Fibroblast of lung (primary cell): Measurements from ENCODE around the gene PTPRN. TPM values are rescaled to one million over a fixed set of nuclear protein-coding genes. Genes with fewer than 3 reads are reported as not detected.
A peak's percentile ranks its signal among the peaks of the same experiment; 100 is the strongest.

Source experiments
- DNase-seq, 2 donors: peaks; one replicate each; pipeline versions ENCODE4 v3.0.0 to v3.0.0-alpha.2; 2010; ENCODE audit warnings: low read depth in 2 of 2
- H2AFZ ChIP-seq: 2 replicates; pipeline ENCODE4 v1.5.1; 2012; ENCODE audit warnings: low read length, control low read depth, inconsistent platforms
- H3K27ac ChIP-seq: 2 replicates; pipeline ENCODE4 v1.5.1; 2011; ENCODE audit warnings: low read length, control low read depth; ENCODE audit not compliant: insufficient read depth
- H3K27me3 ChIP-seq: 2 replicates; pipeline ENCODE4 v1.5.1; 2011; ENCODE audit warnings: mild to moderate bottlenecking, low read length; ENCODE audit not compliant: control insufficient read depth, insufficient read depth
- H3K36me3 ChIP-seq: 2 replicates; pipeline ENCODE4 v1.5.1; 2011; ENCODE audit warnings: low read length; ENCODE audit not compliant: control insufficient read depth, insufficient read depth
- H3K4me1 ChIP-seq: 2 replicates; pipeline ENCODE4 v1.5.1; 2011; ENCODE audit warnings: low read length; ENCODE audit not compliant: control insufficient read depth, insufficient read depth; ENCODE audit errors: extremely low read depth
- H3K4me2 ChIP-seq: 2 replicates; pipeline ENCODE4 v1.5.1; 2011; ENCODE audit warnings: low read length, control low read depth; ENCODE audit not compliant: insufficient read depth; ENCODE audit errors: extremely low read depth
- H3K4me3 ChIP-seq, 4 experiments: fragments of 200-600 bp in 1 of 4; sonication (generic) in 1 of 4; replicated peaks in 1 of 4; 2 replicates each; pipeline ENCODE4 v1.5.1; 2011 to 2016; ENCODE audit warnings: low read length in 4 of 4, low read depth in 3 of 4, mild to moderate bottlenecking in 3 of 4, control low read depth in 2 of 4, inconsistent platforms in 1 of 4, mixed read lengths in 1 of 4; ENCODE audit not compliant: insufficient read depth in 1 of 4; ENCODE audit errors: control extremely low read depth in 1 of 4
- H3K79me2 ChIP-seq: 2 replicates; pipeline ENCODE4 v1.5.1; 2012; ENCODE audit warnings: mild to moderate bottlenecking, low read length, inconsistent platforms; ENCODE audit not compliant: control insufficient read depth, insufficient read depth
- H3K9ac ChIP-seq: 2 replicates; pipeline ENCODE4 v1.5.1; 2011; ENCODE audit warnings: mild to moderate bottlenecking, low read length, control low read depth; ENCODE audit not compliant: insufficient read depth
- H3K9me3 ChIP-seq: 2 replicates; pipeline ENCODE4 v1.5.1; 2012; ENCODE audit warnings: low read depth, low read length; ENCODE audit not compliant: control insufficient read depth, insufficient read depth
- H4K20me1 ChIP-seq: 2 replicates; pipeline ENCODE4 v1.5.1; 2011; ENCODE audit warnings: low read length; ENCODE audit not compliant: control insufficient read depth, insufficient read depth; ENCODE audit errors: extremely low read depth
- EZH2 ChIP-seq: IDR thresholded peaks from 2 replicates; pipeline ENCODE4 v1.5.1; 2012; ENCODE audit warnings: low read length, control low read depth, mild to moderate bottlenecking; ENCODE audit errors: missing control alignments
- polyA plus RNA-seq, 2 donors: library from polyadenylated mRNA; depleted of rRNA in 1 of 2; stranded (reverse) in 1 of 2; unstranded in 1 of 2; fragments of >200 nt; gene quantifications; 2 replicates each; pipeline ENCODE4 v1.2.1, GENCODE V29; 2011 to 2012; ENCODE audit warnings: missing spikeins in 1 of 2
- total RNA-seq: library from RNA; depleted of rRNA; stranded (reverse); fragments of >200 nt; gene quantifications from 2 replicates; pipeline ENCODE4 v1.2.1, GENCODE V29; 2014
- TF ChIP-seq, protein P1 (sequence below), 2 donors: IDR thresholded peaks in 1 of 2; conservative IDR thresholded peaks in 1 of 2; 1 replicate in 1 of 2; 2 replicates in 1 of 2; pipeline ENCODE4 v1.5.1; 2011 to 2012; ENCODE audit warnings: low read length in 2 of 2, control low read depth in 1 of 2, inconsistent platforms in 1 of 2, low read depth in 1 of 2, mild to moderate bottlenecking in 1 of 2

PTPRN gene
- total and polyA plus RNA-seq, 2 donors (not counting 1 experiment from before 2014, with no cell fraction given) = 0.28 to 3.5 TPM

DNA sequence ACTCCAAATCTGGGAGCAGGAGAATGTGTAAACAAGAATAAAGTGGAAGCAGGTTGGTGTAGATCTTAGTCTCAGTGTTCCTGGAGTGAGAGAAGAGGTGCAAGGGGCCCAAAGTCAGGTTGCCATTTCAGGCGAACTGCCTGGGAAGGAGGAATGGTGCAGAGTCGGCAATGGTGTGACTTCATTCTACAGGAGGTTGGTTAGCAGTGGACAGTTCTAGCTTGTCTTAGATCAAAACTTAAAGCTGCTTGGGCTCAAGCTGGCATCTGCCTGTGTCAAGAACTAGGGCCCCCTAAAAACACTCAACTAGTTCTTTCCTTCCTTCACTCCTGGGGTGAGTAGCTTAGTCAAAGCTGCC lies 60.4 kb downstream of the PTPRN start:
- Histone ChIP-seq H3K36me3 (peaks cover 18% of the 10 kb centered on the region), H3K9me3 (no peaks in the 10 kb centered on the region), H4K20me1 (no peaks in the 10 kb centered on the region), H3K27me3 (peaks cover 2% of the 10 kb centered on the region), H3K4me2 (no peak overlapping the region), H3K27ac (peak overlapping the region; percentile 56), H3K4me3 (no peak overlapping the region), H3K79me2 (peaks cover 15% of the 10 kb centered on the region), H2AFZ (no peak overlapping the region), H3K9ac (no peak overlapping the region), H3K4me1 (peaks cover 21% of the 10 kb centered on the region)
- no peak for DNase-seq
- TF ChIP-seq, protein P1, sequence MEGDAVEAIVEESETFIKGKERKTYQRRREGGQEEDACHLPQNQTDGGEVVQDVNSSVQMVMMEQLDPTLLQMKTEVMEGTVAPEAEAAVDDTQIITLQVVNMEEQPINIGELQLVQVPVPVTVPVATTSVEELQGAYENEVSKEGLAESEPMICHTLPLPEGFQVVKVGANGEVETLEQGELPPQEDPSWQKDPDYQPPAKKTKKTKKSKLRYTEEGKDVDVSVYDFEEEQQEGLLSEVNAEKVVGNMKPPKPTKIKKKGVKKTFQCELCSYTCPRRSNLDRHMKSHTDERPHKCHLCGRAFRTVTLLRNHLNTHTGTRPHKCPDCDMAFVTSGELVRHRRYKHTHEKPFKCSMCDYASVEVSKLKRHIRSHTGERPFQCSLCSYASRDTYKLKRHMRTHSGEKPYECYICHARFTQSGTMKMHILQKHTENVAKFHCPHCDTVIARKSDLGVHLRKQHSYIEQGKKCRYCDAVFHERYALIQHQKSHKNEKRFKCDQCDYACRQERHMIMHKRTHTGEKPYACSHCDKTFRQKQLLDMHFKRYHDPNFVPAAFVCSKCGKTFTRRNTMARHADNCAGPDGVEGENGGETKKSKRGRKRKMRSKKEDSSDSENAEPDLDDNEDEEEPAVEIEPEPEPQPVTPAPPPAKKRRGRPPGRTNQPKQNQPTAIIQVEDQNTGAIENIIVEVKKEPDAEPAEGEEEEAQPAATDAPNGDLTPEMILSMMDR (conservative IDR thresholded peaks at IDR 0.05 in 1 of 2, IDR thresholded peaks at IDR 0.05 in 1 of 2; ENCODE audit: low read depth in 1 of 2, low read length in 2 of 2) = no peak
- TF ChIP-seq EZH2 = no peak

GRCh38 chr2:219247678-219248642 lies 61.2 kb downstream of the PTPRN start:
- no peaks in the 10 kb centered on the region for H3K9me3 ChIP-seq
- no peak overlapping the region for H2AFZ ChIP-seq
- no peak for DNase-seq
- H3K27me3 ChIP-seq = peaks cover 2% of the 10 kb centered on the region
- no peak overlapping the region for H3K9ac ChIP-seq
- peaks cover 18% of the 10 kb centered on the region for H3K36me3 ChIP-seq
- H3K79me2 ChIP-seq = peaks cover 15% of the 10 kb centered on the region
- TF ChIP-seq, protein P1 (conservative IDR thresholded peaks at IDR 0.05 in 1 of 2, IDR thresholded peaks at IDR 0.05 in 1 of 2; ENCODE audit: low read depth in 1 of 2, low read length in 2 of 2) = no peak
- TF ChIP-seq EZH2 = no peak
- peak overlapping the region; percentile 4 for H3K27ac ChIP-seq
- no peak overlapping the region for H3K4me2 ChIP-seq
- H3K4me3 ChIP-seq = no peak overlapping the region
- H3K4me1 ChIP-seq = peaks cover 18% of the 10 kb centered on the region
- H4K20me1 ChIP-seq = no peaks in the 10 kb centered on the region

DNA sequence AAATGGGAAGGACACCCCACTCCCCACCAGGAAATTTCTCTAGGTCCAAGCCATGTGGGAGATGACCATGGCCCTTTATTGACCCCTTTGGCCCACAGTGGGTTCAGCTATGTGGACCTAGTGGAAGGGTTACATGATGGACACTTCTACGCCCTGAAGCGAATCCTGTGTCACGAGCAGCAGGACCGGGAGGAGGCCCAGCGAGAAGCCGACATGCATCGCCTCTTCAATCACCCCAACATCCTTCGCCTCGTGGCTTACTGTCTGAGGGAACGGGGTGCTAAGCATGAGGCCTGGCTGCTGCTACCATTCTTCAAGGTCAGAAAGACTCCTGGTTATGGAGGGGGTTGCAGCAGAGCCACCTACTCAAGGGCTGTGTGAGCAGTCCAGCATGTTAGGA lies 62.6 kb downstream of the PTPRN start:
- Histone ChIP-seq H3K4me3 (peak overlapping the region in 2 of 4 experiments; percentile 87 to 95), H2AFZ (no peak overlapping the region), H3K79me2 (peaks cover 15% of the 10 kb centered on the region), H3K4me1 (peaks cover 18% of the 10 kb centered on the region), H3K36me3 (peaks cover 18% of the 10 kb centered on the region), H4K20me1 (no peaks in the 10 kb centered on the region), H3K9me3 (no peaks in the 10 kb centered on the region), H3K4me2 (no peak overlapping the region), H3K27me3 (no peaks in the 10 kb centered on the region), H3K27ac (no peak overlapping the region), H3K9ac (no peak overlapping the region)
- TF ChIP-seq, protein P1 (conservative IDR thresholded peaks at IDR 0.05 in 1 of 2, IDR thresholded peaks at IDR 0.05 in 1 of 2; ENCODE audit: low read depth in 1 of 2, low read length in 2 of 2) = no peak
- TF ChIP-seq EZH2 = no peak
- no peak for DNase-seq
